Motor neuron (in vitro differentiated cells): ENCODE results near the gene CCL17. TPM values are rescaled to one million over a fixed set of nuclear protein-coding genes. Genes with fewer than 3 reads are reported as not detected.

Experiments used
- ATAC-seq, 8 experiments: fragments of 200-7000 bp; cut with Tn5 transposase; replicated peaks in 6 of 8; 2 replicates each; pipeline ENCODE4 v1.8.0; 2021; ENCODE audit warnings: mild to moderate bottlenecking in 8 of 8, moderate library complexity in 8 of 8
- H3K27ac ChIP-seq, 2 donors: fragments of 250-450 bp; sonication (Bioruptor Pico); 2 replicates each; pipeline ENCODE4 v1.9.0; 2021; ENCODE audit warnings: antibody characterized with exemption in 2 of 2, mild to moderate bottlenecking in 2 of 2, moderate library complexity in 1 of 2
- H3K4me1 ChIP-seq, 2 donors: fragments of 250-450 bp; sonication (Bioruptor Pico); replicated peaks in 1 of 2; 2 replicates each; pipeline ENCODE4 v1.6.1; 2021; ENCODE audit warnings: antibody characterized with exemption in 2 of 2, mild to moderate bottlenecking in 2 of 2, moderate library complexity in 1 of 2
- H3K4me3 ChIP-seq, 5 donors: fragments of 250-450 bp; sonication (Bioruptor Pico); 2 replicates each; pipeline ENCODE4 v1.9.0; 2021; ENCODE audit warnings: antibody characterized with exemption in 5 of 5, mild to moderate bottlenecking in 5 of 5, moderate library complexity in 4 of 5
- WGBS, 10 experiments: fragments of 450-650 bp; shearing (Covaris generic); methylation state at CpG; one replicate each; pipeline ENCODE4 v1.0.0; 2022; 5-methylcytosine and 5-hydroxymethylcytosine counted together
- in situ Hi-C, 9 experiments: fragments of 400-800 bp; cut with MboI; loops; one replicate each; pipeline ENCODE4 v1.15.0; 2021; ENCODE audit warnings: low sequenced_read_pairs in 9 of 9, low pct_unique_long_range_greater_than_20kb in 2 of 9; ENCODE audit not compliant: unreplicated experiment in 9 of 9
- total RNA-seq, 8 experiments: library from RNA; unstranded; fragments of 300-600 nt; gene quantifications; 2 replicates each; pipeline versions ENCODE4 v1.2.3 to v1.2.4, GENCODE V29; 2022

CCL17 gene
- total RNA-seq = not detected

GRCh38 chr16:57403965-57404817 lies at the start of gene CCL17:
TSS of gene CCL17 (plus strand) at chr16:57404767. CDS start at chr16:57413933, 9,166 bp downstream.
- 8 to 88% (median 68%) methylated on average over 1 to 9 of the region's 17 CpGs; no CpG with 5 or more reads in 3 of the 10 experiments for WGBS, 10 experiments
- H3K4me1 ChIP-seq = peaks cover 0 to 6% of the 10 kb centered on the region in 2 donors
- ATAC-seq = no peak
- in situ Hi-C loops = loop anchor here in 2 of 9 experiments (25.0 kb wide), 1 partner anchor 92 kb away; no protein-coding TSS in a partner anchor
- H3K27ac ChIP-seq = no peak within 1 kb of the TSS
- H3K4me3 ChIP-seq = no peak within 1 kb of the TSS

GRCh38 chr16:57355898-57356414 lies 48.6 kb upstream of the CCL17 start:
- Histone ChIP-seq H3K4me3 (no peak overlapping the region), H3K4me1 (no peaks in the 10 kb centered on the region), H3K27ac (no peak overlapping the region)
- in situ Hi-C loops = no loop called here
- 71 to 100% (median 87%) methylated on average over 1 to 5 of the region's 5 CpGs; no CpG with 5 or more reads in 4 of the 10 experiments for WGBS, 10 experiments
- no peak for ATAC-seq

DNA sequence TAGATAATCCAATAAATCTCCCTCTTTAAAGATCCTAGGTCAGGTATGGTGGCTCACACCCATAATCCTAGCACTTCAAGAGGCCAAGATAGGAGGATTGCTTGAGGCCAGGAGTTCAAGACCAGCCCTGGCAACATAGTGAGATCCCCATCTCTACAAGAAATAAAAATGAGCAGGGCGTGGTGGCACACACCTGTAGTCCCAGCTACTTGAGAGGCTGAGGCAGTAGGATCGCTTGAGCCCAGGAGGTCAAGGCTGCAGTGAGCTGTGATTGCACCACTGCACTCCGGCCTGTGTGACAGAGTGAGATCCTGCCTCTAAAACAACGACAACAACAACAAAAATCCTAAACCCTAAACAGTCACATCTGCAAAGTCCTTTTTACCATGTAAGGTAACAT lies 48.0 kb upstream of the CCL17 start:
- in situ Hi-C loops = no loop called here
- no peak for ATAC-seq
- Histone ChIP-seq H3K27ac (no peak overlapping the region), H3K4me1 (no peaks in the 10 kb centered on the region), H3K4me3 (no peak overlapping the region)
- WGBS, 10 experiments = 80 to 100% (median 100%) methylated on average over 1 to 3 of the region's 4 CpGs; no CpG with 5 or more reads in 5 of the 10 experiments

- WGBS, 10 experiments = 0 to 100% (median 87%) methylated on average over 1 to 7 of the region's 9 CpGs
- Histone ChIP-seq H3K4me3 (no peak overlapping the region), H3K4me1 (no peaks in the 10 kb centered on the region), H3K27ac (no peak overlapping the region)
- no peak for ATAC-seq
- in situ Hi-C loops = no loop called here
These were observed 47.1 kb upstream of the CCL17 start for GRCh38 chr16:57357330-57358085.

DNA sequence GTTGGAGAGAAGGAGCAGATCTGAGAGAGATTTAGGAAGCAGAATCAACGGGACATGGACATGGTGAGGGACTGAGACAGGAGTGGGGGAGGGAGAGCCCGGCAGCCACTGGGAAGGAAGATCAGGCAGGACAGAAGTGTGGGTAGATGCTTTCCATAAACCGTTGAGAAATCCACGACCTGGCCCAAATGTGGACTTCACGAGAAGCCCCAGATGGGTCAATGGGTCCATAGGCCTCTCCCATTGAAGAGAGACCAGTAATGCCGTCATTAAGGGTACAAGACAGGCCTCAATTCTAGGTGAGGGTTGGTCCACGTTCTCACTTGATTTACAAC lies 46.5 kb upstream of the CCL17 start:
- 20 to 100% (median 86%) methylated on average over 1 to 4 of the region's 7 CpGs; no CpG with 5 or more reads in 4 of the 10 experiments for WGBS, 10 experiments
- H3K4me3 ChIP-seq = no peak overlapping the region
- H3K4me1 ChIP-seq = no peaks in the 10 kb centered on the region
- no peak for ATAC-seq
- in situ Hi-C loops = no loop called here
- H3K27ac ChIP-seq = no peak overlapping the region

DNA sequence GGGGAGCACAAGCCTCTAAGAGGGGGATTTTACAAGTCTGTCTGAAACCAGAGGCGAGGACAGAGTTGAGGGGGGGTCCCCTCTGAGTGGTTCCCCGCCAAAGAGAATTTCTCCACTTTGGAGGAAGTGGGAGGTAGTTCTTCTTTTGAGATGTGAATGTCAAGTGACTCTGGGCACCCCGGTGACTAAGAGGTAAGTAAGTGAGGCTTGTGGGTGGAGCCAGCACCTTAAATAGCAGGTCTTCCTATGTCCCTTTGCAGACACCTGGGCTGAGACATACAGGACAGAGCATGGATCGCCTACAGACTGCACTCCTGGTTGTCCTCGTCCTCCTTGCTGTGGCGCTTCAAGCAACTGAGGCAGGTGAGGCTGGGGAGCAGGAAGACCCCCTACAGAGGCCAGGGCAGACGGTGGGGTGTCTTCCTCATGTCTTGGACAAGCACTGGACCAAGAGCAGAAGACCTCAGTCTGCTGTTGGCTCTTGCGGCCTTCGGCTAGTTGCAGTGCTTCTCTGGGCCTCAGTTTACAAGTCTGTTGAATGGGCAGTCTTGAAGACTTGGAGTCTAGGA lies 46.0 kb upstream of the CCL17 start, which contains the start of gene CCL22:
TSS of gene CCL22 (plus strand) at position 257 of the 569 bp plus-strand sequence. CDS start at position 291, 34 bp downstream.
- Histone ChIP-seq H3K27ac (no peak within 1 kb of the TSS), H3K4me1 (no peaks in the 10 kb centered on the region), H3K4me3 (no peak within 1 kb of the TSS)
- in situ Hi-C loops = no loop called here
- ATAC-seq = no peak
- 71 to 100% (median 77%) methylated on average over 1 to 8 of the region's 9 CpGs; no CpG with 5 or more reads in 3 of the 10 experiments for WGBS, 10 experiments

DNA sequence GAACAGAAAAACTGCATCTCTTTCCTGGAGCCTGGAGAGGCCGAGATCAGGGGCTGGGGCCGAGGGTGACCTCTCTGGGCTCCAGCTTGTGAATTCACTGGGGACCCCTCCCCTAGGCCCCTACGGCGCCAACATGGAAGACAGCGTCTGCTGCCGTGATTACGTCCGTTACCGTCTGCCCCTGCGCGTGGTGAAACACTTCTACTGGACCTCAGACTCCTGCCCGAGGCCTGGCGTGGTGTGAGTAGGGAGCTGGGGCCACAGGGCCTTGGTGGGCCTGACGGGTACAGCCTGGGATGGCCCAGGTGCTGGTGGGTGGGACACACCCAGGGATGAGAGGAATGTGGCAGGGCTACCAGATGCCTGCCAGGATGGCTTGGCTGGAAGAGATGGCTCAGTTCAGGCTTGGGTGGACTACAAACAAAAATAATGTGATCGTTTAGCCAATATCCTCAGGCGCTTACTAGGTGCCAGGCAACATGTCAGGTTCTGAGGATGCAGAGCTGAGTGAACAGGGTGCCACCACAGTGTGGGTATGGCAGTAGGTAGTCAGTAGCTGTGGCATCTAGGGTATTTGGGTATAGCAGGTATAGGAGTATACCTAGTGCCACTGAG lies 44.1 kb upstream of the CCL17 start:
- Histone ChIP-seq H3K27ac (no peak overlapping the region), H3K4me1 (no peaks in the 10 kb centered on the region), H3K4me3 (no peak overlapping the region)
- in situ Hi-C loops = no loop called here
- 67 to 88% (median 80%) methylated on average over 1 to 3 of the region's 16 CpGs; no CpG with 5 or more reads in 6 of the 10 experiments for WGBS, 10 experiments
- no peak for ATAC-seq

- Histone ChIP-seq H3K4me1 (no peaks in the 10 kb centered on the region), H3K27ac (no peak overlapping the region), H3K4me3 (no peak overlapping the region)
- 20 to 95% (median 76%) methylated on average over 1 to 4 of the region's 4 CpGs; no CpG with 5 or more reads in 2 of the 10 experiments for WGBS, 10 experiments
- no peak for ATAC-seq
- in situ Hi-C loops = no loop called here
These were observed 43.2 kb upstream of the CCL17 start for GRCh38 chr16:57361404-57361803.

DNA sequence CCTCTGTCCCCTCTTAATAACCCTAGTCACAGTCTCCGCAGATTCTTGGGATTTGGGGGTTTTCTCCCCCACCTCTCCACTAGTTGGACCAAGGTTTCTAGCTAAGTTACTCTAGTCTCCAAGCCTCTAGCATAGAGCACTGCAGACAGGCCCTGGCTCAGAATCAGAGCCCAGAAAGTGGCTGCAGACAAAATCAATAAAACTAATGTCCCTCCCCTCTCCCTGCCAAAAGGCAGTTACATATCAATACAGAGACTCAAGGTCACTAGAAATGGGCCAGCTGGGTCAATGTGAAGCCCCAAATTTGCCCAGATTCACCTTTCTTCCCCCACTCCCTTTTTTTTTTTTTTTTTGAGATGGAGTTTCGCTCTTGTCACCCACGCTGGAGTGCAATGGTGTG lies 40.4 kb upstream of the CCL17 start:
- Histone ChIP-seq H3K4me3 (no peak overlapping the region), H3K27ac (no peak overlapping the region), H3K4me1 (no peaks in the 10 kb centered on the region)
- 50 to 86% methylated on average over 1 of the region's 3 CpGs; no CpG with 5 or more reads in 8 of the 10 experiments for WGBS, 10 experiments
- in situ Hi-C loops = no loop called here
- ATAC-seq = no peak

DNA sequence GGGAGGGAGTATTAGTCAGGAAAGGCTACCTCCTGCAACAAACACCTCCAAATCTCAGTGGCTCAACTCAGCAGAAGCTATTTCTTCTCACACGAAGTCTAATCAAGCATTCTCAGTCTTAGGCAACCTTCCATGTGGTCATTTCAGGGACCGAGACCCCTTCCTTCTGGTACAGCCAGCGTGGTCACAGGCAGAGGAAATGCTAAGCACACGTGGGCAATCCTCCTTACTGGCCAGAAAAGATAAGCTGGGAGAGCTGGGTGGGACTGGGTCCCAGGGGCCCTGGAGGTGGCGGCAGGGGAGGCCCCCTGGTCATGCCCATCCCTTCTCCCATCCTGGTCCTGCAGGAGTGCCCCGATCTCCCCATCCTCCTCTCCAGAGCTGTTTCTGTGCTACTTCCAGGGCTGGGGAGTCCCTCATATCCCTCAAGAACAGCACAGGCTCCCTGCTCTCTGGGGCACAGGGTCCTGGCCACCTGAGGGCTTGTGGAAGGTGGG lies 38.0 kb upstream of the CCL17 start:
- Histone ChIP-seq H3K27ac (no peak overlapping the region), H3K4me3 (no peak overlapping the region), H3K4me1 (peaks cover 0 to under 1% of the 10 kb centered on the region in 2 donors)
- in situ Hi-C loops = no loop called here
- WGBS, 10 experiments = 50 to 71% (median 59%) methylated on average over 1 to 4 of the region's 6 CpGs; no CpG with 5 or more reads in 7 of the 10 experiments
- no peak for ATAC-seq

DNA sequence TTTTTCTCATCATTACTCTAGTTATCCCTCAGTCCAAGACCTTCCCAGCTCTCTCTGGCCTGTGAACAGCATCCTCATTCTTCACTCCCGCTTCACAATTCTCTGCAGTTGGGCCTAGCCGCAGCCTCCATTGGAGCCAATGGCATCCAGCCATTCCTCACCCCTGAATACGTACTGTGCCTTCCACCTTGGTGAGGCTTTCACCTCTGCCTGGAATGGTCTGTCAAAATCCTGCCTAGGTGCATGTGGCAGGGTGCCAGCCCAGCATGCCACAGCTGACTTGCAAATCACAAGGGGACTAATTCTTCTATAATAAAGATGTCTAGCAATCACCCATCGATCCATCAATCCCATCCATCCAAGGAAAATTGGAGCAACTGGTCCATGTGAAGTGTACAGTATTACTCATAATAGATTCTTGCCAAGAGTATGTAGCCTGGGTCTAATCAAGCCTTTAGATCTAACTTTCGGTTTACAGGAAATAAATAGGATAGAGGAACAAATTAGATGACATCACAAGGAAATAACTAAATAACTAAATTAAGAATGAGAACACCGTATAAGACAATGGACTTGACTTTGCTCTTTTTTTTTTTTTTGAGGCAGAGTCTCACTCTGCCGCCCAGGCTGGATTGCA lies 37.3 kb upstream of the CCL17 start:
- H3K27ac ChIP-seq = no peak overlapping the region
- peaks cover 5 to 6% of the 10 kb centered on the region in 2 donors for H3K4me1 ChIP-seq
- no peak overlapping the region for H3K4me3 ChIP-seq
- in situ Hi-C loops = no loop called here
- no peak for ATAC-seq
- WGBS, 10 experiments = 25 to 100% (median 78%) methylated on average over 1 to 4 of the region's 7 CpGs; no CpG with 5 or more reads in 1 of the 10 experiments
